ENCODE data around the gene MXRA7.

- TF ChIP-seq, protein P1, sequence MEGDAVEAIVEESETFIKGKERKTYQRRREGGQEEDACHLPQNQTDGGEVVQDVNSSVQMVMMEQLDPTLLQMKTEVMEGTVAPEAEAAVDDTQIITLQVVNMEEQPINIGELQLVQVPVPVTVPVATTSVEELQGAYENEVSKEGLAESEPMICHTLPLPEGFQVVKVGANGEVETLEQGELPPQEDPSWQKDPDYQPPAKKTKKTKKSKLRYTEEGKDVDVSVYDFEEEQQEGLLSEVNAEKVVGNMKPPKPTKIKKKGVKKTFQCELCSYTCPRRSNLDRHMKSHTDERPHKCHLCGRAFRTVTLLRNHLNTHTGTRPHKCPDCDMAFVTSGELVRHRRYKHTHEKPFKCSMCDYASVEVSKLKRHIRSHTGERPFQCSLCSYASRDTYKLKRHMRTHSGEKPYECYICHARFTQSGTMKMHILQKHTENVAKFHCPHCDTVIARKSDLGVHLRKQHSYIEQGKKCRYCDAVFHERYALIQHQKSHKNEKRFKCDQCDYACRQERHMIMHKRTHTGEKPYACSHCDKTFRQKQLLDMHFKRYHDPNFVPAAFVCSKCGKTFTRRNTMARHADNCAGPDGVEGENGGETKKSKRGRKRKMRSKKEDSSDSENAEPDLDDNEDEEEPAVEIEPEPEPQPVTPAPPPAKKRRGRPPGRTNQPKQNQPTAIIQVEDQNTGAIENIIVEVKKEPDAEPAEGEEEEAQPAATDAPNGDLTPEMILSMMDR (IDR thresholded peaks at IDR 0.05), result no peak
- no peak for TF ChIP-seq POLR2A (IDR thresholded peaks at IDR 0.05)
- no peak for TF ChIP-seq EP300 (IDR thresholded peaks at IDR 0.05)
Measured at GRCh38 chr17:76674600-76674999, 36.2 kb downstream of the MXRA7 start.
